Hematopoietic multipotent progenitor cell treated with erythropoietin and hydrocortisone succinate and interleukin-3 and kit ligand, for 15 days (in vitro differentiated cells): Measurements from ENCODE around the gene PTPN2.
"Not testable (repeated sequence)": the region's sequence is repeated elsewhere in the genome, so short reads cannot be mapped to it uniquely, and the experiment has no call there.

ENCODE experiments used
- DNase-seq: peaks from one replicate; pipeline ENCODE4 v3.0.0-alpha.2; 2015; ENCODE audit warnings: low spot score

Gene PTPN2

GRCh38 chr18:12770469-12771219 is 113.4 kb downstream of the PTPN2 start:
- no peak for DNase-seq

- no peak for DNase-seq
Measured at GRCh38 chr18:12769644-12770440, 114.2 kb downstream of the PTPN2 start.

GRCh38 chr18:12769136-12769535 is 114.9 kb downstream of the PTPN2 start:
- no peak for DNase-seq

GRCh38 chr18:12768625-12769024 is 115.4 kb downstream of the PTPN2 start:
- no peak for DNase-seq

- no peak for DNase-seq
Measured at GRCh38 chr18:12767580-12768155, 116.4 kb downstream of the PTPN2 start.

- DNase-seq = no peak
Measured at GRCh38 chr18:12766986-12767433, 117.0 kb downstream of the PTPN2 start.

- DNase-seq = no peak
Measured at GRCh38 chr18:12765586-12765985, 118.5 kb downstream of the PTPN2 start.

GRCh38 chr18:12765126-12765525 is 118.9 kb downstream of the PTPN2 start:
- DNase-seq = no peak

GRCh38 chr18:12758566-12758965 is 125.5 kb downstream of the PTPN2 start:
- DNase-seq = not testable (repeated sequence)

- not testable (repeated sequence) for DNase-seq
Measured at GRCh38 chr18:12756619-12757239, 127.3 kb downstream of the PTPN2 start.

GRCh38 chr18:12755606-12756005 is 128.4 kb downstream of the PTPN2 start:
- DNase-seq = not testable (repeated sequence)

- no peak for DNase-seq
Measured at GRCh38 chr18:12754511-12754910, 129.5 kb downstream of the PTPN2 start.

GRCh38 chr18:12751891-12752290 is 132.1 kb downstream of the PTPN2 start:
- no peak for DNase-seq

- no peak for DNase-seq
Measured at GRCh38 chr18:12751503-12751884, 132.5 kb downstream of the PTPN2 start.

- DNase-seq = no peak
Measured at GRCh38 chr18:12750715-12751502, 133.1 kb downstream of the PTPN2 start.

- DNase-seq = no peak
Measured at GRCh38 chr18:12750076-12750714, 133.8 kb downstream of the PTPN2 start.

GRCh38 chr18:12749121-12749520 is 134.9 kb downstream of the PTPN2 start:
- DNase-seq = no peak

GRCh38 chr18:12748671-12749070 is 135.4 kb downstream of the PTPN2 start:
- DNase-seq = no peak

GRCh38 chr18:12747530-12748315 is 136.3 kb downstream of the PTPN2 start:
- no peak for DNase-seq

- no peak for DNase-seq
Measured at GRCh38 chr18:12745095-12745795, 138.8 kb downstream of the PTPN2 start.
